ENCODE results near the gene FAU. TPM values are rescaled to one million over a fixed set of nuclear protein-coding genes. Genes with fewer than 3 reads are reported as not detected.

The FAU gene
- total and polyA plus RNA-seq, 2 of the 13 experiments (the other 11 are each of a cell fraction or from before 2014, with no cell fraction given) = 374 to 869 TPM

- no peak for TF ChIP-seq ZNF510 (CRISPR knock-in tag; IDR thresholded peaks at IDR 0.05; ENCODE audit: low read depth)
- TF ChIP-seq AGO1 (IDR thresholded peaks at IDR 0.05; ENCODE audit: low read depth, low read length, poor library complexity, severe bottlenecking) = peak; percentile 41
- TF ChIP-seq, protein P1, sequence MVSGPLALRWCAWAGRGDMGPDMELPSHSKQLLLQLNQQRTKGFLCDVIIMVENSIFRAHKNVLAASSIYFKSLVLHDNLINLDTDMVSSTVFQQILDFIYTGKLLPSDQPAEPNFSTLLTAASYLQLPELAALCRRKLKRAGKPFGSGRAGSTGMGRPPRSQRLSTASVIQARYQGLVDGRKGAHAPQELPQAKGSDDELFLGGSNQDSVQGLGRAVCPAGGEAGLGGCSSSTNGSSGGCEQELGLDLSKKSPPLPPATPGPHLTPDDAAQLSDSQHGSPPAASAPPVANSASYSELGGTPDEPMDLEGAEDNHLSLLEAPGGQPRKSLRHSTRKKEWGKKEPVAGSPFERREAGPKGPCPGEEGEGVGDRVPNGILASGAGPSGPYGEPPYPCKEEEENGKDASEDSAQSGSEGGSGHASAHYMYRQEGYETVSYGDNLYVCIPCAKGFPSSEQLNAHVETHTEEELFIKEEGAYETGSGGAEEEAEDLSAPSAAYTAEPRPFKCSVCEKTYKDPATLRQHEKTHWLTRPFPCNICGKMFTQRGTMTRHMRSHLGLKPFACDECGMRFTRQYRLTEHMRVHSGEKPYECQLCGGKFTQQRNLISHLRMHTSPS (CRISPR knock-in tag; IDR thresholded peaks at IDR 0.05; ENCODE audit: low read depth) = no peak
- TF ChIP-seq, protein P2, sequence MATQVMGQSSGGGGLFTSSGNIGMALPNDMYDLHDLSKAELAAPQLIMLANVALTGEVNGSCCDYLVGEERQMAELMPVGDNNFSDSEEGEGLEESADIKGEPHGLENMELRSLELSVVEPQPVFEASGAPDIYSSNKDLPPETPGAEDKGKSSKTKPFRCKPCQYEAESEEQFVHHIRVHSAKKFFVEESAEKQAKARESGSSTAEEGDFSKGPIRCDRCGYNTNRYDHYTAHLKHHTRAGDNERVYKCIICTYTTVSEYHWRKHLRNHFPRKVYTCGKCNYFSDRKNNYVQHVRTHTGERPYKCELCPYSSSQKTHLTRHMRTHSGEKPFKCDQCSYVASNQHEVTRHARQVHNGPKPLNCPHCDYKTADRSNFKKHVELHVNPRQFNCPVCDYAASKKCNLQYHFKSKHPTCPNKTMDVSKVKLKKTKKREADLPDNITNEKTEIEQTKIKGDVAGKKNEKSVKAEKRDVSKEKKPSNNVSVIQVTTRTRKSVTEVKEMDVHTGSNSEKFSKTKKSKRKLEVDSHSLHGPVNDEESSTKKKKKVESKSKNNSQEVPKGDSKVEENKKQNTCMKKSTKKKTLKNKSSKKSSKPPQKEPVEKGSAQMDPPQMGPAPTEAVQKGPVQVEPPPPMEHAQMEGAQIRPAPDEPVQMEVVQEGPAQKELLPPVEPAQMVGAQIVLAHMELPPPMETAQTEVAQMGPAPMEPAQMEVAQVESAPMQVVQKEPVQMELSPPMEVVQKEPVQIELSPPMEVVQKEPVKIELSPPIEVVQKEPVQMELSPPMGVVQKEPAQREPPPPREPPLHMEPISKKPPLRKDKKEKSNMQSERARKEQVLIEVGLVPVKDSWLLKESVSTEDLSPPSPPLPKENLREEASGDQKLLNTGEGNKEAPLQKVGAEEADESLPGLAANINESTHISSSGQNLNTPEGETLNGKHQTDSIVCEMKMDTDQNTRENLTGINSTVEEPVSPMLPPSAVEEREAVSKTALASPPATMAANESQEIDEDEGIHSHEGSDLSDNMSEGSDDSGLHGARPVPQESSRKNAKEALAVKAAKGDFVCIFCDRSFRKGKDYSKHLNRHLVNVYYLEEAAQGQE (IDR thresholded peaks at IDR 0.05; ENCODE audit: borderline replicate concordance in 1 of 2, low read depth in 1 of 2, low read length in 2 of 2) = no peak
- TF ChIP-seq AGO2 (optimal IDR thresholded peaks at IDR 0.05; ENCODE audit: low read depth, low read length) = peak; percentile 93
- no peak for TF ChIP-seq TCF12 (IDR thresholded peaks at IDR 0.05)
- no peak for TF ChIP-seq TCF12 (CRISPR knock-in tag; IDR thresholded peaks at IDR 0.05)
- TF ChIP-seq, protein P3, sequence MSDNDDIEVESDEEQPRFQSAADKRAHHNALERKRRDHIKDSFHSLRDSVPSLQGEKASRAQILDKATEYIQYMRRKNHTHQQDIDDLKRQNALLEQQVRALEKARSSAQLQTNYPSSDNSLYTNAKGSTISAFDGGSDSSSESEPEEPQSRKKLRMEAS (IDR thresholded peaks at IDR 0.05) = no peak
- TF ChIP-seq POLR2A (IDR thresholded peaks at IDR 0.05; ENCODE audit: insufficient read depth in 1 of 2, low read depth in 2 of 2, low read length in 2 of 2) = peak in 1 of 2 experiments; percentile 35; a peak in 1 of 4 replicates
- no peak for TF ChIP-seq ZBTB46 (CRISPR knock-in tag; IDR thresholded peaks at IDR 0.05; ENCODE audit: borderline replicate concordance)
- TF ChIP-seq, protein P4, sequence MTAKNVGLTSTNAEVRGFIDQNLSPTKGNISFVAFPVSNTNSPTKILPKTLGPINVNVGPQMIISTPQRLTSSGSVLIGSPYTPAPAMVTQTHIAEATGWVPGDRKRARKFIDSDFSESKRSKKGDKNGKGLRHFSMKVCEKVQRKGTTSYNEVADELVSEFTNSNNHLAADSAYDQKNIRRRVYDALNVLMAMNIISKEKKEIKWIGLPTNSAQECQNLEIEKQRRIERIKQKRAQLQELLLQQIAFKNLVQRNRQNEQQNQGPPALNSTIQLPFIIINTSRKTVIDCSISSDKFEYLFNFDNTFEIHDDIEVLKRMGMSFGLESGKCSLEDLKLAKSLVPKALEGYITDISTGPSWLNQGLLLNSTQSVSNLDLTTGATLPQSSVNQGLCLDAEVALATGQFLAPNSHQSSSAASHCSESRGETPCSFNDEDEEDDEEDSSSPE (CRISPR knock-in tag; IDR thresholded peaks at IDR 0.05) = no peak
- TF ChIP-seq ZNF549 (CRISPR knock-in tag; IDR thresholded peaks at IDR 0.05) = no peak
- no peak for TF ChIP-seq TCF7 (IDR thresholded peaks at IDR 0.05; ENCODE audit: low read depth)
- no peak for TF ChIP-seq GABPA (IDR thresholded peaks at IDR 0.05; ENCODE audit: low read depth, low read length)
- TF ChIP-seq GABPA (CRISPR knock-in tag; IDR thresholded peaks at IDR 0.05; ENCODE audit: low read depth) = no peak
- TF ChIP-seq KDM5B (CRISPR knock-in tag; IDR thresholded peaks at IDR 0.05; ENCODE audit: borderline replicate concordance) = no peak
- no peak for TF ChIP-seq ZNF777 (CRISPR knock-in tag; IDR thresholded peaks at IDR 0.05)
- TF ChIP-seq GPN1 (CRISPR knock-in tag; IDR thresholded peaks at IDR 0.05; ENCODE audit: borderline replicate concordance) = no peak
- no peak for TF ChIP-seq ZNF501 (CRISPR knock-in tag; IDR thresholded peaks at IDR 0.05)
Observed at GRCh38 chr11:65129649-65130441, 7.9 kb upstream of the FAU start (continued).

Measured in HepG2 (cell line).